Right atrium auricular region (tissue), 2 donors: Measurements from ENCODE around the gene OVCH1. TPM values are rescaled to one million over a fixed set of nuclear protein-coding genes. Genes with fewer than 3 reads are reported as not detected.

Experiments used
- DNase-seq: peaks from one replicate; pipeline ENCODE4 v3.0.0-alpha.2; 2019; ENCODE audit warnings: low spot score
- H3K27ac ChIP-seq, 2 donors: fragments of 200-600 bp; sonication (generic); 1 replicate in 1 of 2; 2 replicates in 1 of 2; pipeline ENCODE4 v1.5.1; 2016 to 2019
- H3K27me3 ChIP-seq, 2 donors: fragments of 200-600 bp; sonication (generic); one replicate each; pipeline versions ENCODE4 v1.5.1 to v1.6.0; 2017 to 2019
- H3K36me3 ChIP-seq: fragments of 200-600 bp; sonication (generic); one replicate; pipeline ENCODE4 v1.5.1; 2016
- H3K4me1 ChIP-seq, 2 donors: fragments of 200-600 bp; sonication (generic); one replicate each; pipeline versions ENCODE4 v1.5.1 to v1.6.0; 2017 to 2019
- H3K4me3 ChIP-seq, 2 donors: fragments of 200-600 bp; sonication (generic); 1 replicate in 1 of 2; 2 replicates in 1 of 2; pipeline ENCODE4 v1.5.1; 2017 to 2019; ENCODE audit warnings: mild to moderate bottlenecking in 1 of 2, moderate library complexity in 1 of 2
- H3K9me3 ChIP-seq, 2 donors: fragments of 200-600 bp; sonication (generic); one replicate each; pipeline ENCODE4 v1.5.1; 2019
- total RNA-seq, 2 donors: library from RNA; depleted of rRNA; stranded (reverse); fragments of >200 nt; gene quantifications; one replicate each; pipeline ENCODE4 v1.1.0, GENCODE V29; 2016
- TF ChIP-seq, protein P1 (sequence below), 2 donors: fragments of 200-600 bp; sonication (generic); IDR thresholded peaks; one replicate each; pipeline ENCODE4 v1.5.1; 2019; ENCODE audit warnings: antibody characterized with exemption in 2 of 2

The OVCH1 gene, protein sequence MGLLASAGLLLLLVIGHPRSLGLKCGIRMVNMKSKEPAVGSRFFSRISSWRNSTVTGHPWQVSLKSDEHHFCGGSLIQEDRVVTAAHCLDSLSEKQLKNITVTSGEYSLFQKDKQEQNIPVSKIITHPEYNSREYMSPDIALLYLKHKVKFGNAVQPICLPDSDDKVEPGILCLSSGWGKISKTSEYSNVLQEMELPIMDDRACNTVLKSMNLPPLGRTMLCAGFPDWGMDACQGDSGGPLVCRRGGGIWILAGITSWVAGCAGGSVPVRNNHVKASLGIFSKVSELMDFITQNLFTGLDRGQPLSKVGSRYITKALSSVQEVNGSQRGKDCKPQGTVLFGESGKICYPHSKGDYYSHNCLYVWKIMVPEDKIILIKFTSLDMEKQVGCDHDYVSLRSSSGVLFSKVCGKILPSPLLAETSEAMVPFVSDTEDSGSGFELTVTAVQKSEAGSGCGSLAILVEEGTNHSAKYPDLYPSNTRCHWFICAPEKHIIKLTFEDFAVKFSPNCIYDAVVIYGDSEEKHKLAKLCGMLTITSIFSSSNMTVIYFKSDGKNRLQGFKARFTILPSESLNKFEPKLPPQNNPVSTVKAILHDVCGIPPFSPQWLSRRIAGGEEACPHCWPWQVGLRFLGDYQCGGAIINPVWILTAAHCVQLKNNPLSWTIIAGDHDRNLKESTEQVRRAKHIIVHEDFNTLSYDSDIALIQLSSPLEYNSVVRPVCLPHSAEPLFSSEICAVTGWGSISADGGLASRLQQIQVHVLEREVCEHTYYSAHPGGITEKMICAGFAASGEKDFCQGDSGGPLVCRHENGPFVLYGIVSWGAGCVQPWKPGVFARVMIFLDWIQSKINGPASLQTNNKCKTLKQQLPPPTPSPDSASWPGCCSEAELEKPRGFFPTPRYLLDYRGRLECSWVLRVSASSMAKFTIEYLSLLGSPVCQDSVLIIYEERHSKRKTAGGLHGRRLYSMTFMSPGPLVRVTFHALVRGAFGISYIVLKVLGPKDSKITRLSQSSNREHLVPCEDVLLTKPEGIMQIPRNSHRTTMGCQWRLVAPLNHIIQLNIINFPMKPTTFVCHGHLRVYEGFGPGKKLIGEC
- under 1 TPM in 1 of 2 donors, not detected in 1; 0.19 TPM for total RNA-seq

DNA sequence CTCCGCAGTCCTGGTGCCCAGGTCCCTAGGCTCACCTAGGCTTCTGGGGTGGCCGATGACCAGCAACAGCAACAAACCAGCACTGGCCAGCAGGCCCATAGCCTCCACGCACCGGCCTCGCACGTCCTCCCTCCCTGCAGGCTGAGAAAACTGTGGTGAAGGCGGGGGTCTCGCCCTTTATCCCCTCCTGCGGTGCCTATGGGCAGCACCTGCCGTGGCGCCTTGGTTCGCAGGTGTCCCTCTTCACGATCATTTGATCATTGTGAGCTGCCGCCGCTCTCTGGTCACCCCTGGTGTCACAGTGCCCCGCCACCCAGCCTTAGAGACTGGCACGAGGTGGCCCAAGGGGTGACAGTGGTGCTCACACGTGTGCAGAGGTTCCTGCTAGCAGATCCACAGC lies at the start of gene OVCH1:
Gene OVCH1 (minus strand): TSS at position 99 of the 400 bp plus-strand sequence. CDS start 0 bp downstream, at position 99.
- Histone ChIP-seq H3K9me3 (no peaks in the 10 kb centered on the region), H3K27me3 (no peaks in the 10 kb centered on the region), H3K36me3 (peaks cover 4% of the 10 kb centered on the region), H3K4me1 (no peaks in the 10 kb centered on the region), H3K4me3 (no peak within 1 kb of the TSS), H3K27ac (no peak within 1 kb of the TSS)
- no peak for DNase-seq
- TF ChIP-seq, protein P1, sequence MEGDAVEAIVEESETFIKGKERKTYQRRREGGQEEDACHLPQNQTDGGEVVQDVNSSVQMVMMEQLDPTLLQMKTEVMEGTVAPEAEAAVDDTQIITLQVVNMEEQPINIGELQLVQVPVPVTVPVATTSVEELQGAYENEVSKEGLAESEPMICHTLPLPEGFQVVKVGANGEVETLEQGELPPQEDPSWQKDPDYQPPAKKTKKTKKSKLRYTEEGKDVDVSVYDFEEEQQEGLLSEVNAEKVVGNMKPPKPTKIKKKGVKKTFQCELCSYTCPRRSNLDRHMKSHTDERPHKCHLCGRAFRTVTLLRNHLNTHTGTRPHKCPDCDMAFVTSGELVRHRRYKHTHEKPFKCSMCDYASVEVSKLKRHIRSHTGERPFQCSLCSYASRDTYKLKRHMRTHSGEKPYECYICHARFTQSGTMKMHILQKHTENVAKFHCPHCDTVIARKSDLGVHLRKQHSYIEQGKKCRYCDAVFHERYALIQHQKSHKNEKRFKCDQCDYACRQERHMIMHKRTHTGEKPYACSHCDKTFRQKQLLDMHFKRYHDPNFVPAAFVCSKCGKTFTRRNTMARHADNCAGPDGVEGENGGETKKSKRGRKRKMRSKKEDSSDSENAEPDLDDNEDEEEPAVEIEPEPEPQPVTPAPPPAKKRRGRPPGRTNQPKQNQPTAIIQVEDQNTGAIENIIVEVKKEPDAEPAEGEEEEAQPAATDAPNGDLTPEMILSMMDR (IDR thresholded peaks at IDR 0.05) = no peak

DNA sequence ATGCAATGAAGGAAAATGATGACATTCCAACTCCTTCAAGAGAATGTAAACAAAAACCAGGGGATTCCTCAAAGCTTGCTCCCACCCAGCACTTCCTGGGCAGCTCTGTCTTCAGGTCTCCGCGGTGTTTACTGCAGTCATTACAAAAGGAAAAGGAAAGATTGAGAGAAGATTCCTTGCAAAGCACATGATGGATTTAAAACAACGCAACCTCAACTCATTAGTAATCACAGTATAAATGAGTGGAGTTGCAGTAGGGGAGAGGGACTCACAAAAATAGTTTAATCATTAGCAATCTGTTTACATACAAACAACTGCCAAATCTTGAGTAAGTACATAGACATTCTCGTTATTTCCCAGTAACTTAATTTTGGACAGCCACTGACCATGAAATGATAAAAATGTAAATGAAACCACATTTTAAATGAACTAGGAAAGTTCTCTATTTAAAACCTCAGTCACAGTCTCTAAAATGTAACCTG lies 49.7 kb upstream of the OVCH1 start:
- no peak for DNase-seq
- Histone ChIP-seq H3K4me1 (no peaks in the 10 kb centered on the region), H3K36me3 (no peaks in the 10 kb centered on the region), H3K27ac (no peak overlapping the region), H3K4me3 (no peak overlapping the region), H3K27me3 (no peaks in the 10 kb centered on the region), H3K9me3 (no peaks in the 10 kb centered on the region)
- TF ChIP-seq, protein P1 (IDR thresholded peaks at IDR 0.05) = no peak

DNA sequence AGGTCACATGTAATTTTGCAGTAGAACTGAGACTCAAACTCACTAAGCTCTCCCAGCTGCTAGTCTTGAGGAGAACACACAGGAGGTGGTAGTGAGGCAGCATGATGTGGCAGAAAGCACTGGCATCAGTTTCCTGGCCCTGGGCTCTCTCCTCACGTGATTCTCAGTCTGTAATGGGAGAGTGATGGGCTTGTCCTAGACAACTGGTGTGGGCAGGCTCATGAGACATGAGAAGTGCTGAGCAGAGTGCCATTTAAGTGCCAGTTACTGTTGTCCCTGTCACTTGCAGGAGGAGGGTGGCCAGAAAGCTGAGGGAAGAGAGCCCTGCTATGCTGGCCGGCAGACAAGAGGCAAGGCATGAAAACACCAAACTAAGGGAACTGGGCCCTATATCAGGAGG lies 48.5 kb upstream of the OVCH1 start:
- Histone ChIP-seq H3K4me3 (no peak overlapping the region), H3K27me3 (no peaks in the 10 kb centered on the region), H3K27ac (no peak overlapping the region), H3K9me3 (no peaks in the 10 kb centered on the region), H3K4me1 (no peaks in the 10 kb centered on the region), H3K36me3 (no peaks in the 10 kb centered on the region)
- TF ChIP-seq, protein P1 (IDR thresholded peaks at IDR 0.05) = no peak
- DNase-seq = no peak

DNA sequence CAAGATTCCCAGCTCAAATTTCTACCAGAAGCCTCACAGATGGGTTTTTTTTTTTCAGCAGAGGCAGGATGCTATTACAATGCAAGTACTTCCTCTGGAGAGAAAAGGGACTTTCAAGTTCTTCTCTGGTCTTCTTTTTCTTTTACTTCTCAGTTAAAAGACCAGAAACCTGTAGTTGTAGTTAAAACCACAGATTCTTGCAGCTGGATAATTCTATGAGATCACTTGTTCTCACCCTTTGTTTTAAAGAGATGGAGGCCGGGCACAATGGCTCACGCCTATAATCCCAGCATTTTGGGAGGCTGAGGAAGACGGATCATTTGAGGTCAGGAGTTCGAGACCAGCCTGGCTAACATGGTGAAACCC lies 47.6 kb upstream of the OVCH1 start:
- Histone ChIP-seq H3K9me3 (no peaks in the 10 kb centered on the region), H3K4me1 (no peaks in the 10 kb centered on the region), H3K36me3 (no peaks in the 10 kb centered on the region), H3K4me3 (no peak overlapping the region), H3K27ac (no peak overlapping the region), H3K27me3 (no peaks in the 10 kb centered on the region)
- no peak for DNase-seq
- TF ChIP-seq, protein P1 (IDR thresholded peaks at IDR 0.05) = no peak

DNA sequence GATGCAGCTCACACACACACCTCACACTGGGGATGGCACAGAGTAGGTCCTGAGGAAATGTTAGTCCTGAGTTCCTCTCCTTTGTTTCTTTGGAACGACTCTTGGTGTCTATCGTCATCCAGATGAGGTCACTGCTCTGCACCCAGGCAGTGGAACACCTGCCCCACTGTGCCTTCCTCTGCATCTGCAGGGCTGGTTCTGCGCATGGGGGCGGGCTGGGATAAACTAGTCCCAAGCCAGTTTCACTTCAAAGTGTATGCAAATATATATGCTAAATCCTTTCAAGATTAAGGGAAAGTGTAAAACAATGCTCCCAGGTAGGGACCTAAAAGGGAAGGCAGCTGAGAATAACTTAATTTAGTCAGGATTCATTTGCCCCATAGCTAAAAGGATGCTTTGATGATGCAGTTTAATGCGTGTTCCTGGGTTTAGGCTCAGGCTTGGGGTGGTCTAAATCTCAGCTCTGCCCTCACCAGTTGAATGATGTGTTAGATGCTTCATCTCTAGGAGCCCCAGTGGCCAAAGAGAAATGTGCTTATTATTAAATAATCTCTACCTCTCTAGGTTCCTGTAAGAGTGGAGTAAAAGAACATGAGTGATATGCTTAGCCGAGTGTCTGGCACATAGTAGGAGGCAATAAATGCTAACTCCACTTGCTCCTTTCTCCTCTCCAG lies 47.1 kb upstream of the OVCH1 start:
- no peak overlapping the region for H3K4me3 ChIP-seq
- no peaks in the 10 kb centered on the region for H3K27me3 ChIP-seq
- TF ChIP-seq, protein P1 (IDR thresholded peaks at IDR 0.05) = no peak
- DNase-seq = no peak
- no peaks in the 10 kb centered on the region for H3K36me3 ChIP-seq
- no peaks in the 10 kb centered on the region for H3K9me3 ChIP-seq
- no peak overlapping the region for H3K27ac ChIP-seq
- no peaks in the 10 kb centered on the region for H3K4me1 ChIP-seq
